Prostate gland (tissue), 2 donors: ENCODE data around the gene BRD3OS.

Experiments used
- POLR2AphosphoS5 ChIP-seq: sonication (generic); formaldehyde crosslinking; IDR thresholded peaks from one replicate; pipeline ENCODE4 v1.6.1; 2017; ENCODE audit warnings: antibody characterized with exemption
- TF ChIP-seq, protein P1 (sequence below), 4 experiments: fragments of 200-600 bp in 2 of 4; fragments of 450-650 bp in 2 of 4; sonication (generic) in 2 of 4; IDR thresholded peaks; 1 replicate in 3 of 4; 2 replicates in 1 of 4; pipeline ENCODE4 v1.5.1; 2016 to 2019; ENCODE audit warnings: antibody characterized with exemption in 4 of 4, mild to moderate bottlenecking in 2 of 4, moderate library complexity in 2 of 4

DNA sequence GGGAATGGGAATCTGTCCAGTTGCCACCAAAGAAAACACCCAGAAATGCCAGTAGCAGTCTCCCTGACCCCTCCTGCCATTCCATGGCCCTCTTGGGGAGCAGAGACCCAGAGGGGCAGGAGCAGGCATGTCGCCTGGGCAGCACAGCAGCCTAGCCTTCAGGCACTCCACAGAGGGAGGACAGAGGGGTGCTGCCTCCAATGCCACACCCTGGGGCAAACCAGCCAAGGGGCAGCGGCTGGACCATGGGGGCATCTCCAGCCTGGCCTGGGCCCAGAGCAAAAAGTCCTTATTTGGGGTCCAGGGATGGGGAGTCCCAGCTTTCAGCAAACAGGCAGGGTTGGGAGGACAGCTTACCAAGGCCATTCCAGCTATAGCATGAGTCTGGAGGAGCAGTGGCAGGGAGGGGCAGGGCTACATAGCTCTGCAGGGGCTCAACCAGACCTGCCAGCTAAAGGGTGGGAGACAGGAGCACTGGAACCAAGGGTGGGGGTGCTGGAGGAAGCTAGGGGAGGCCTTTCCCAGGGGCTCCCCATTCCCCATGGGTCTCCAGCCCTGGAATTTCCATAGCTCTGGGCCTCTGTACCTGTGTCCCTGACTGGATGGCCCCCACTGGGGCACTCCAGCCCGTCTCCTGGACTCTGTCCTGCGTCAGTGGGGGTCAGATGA is 35.9 kb downstream of the BRD3OS start:
- TF ChIP-seq, protein P1, sequence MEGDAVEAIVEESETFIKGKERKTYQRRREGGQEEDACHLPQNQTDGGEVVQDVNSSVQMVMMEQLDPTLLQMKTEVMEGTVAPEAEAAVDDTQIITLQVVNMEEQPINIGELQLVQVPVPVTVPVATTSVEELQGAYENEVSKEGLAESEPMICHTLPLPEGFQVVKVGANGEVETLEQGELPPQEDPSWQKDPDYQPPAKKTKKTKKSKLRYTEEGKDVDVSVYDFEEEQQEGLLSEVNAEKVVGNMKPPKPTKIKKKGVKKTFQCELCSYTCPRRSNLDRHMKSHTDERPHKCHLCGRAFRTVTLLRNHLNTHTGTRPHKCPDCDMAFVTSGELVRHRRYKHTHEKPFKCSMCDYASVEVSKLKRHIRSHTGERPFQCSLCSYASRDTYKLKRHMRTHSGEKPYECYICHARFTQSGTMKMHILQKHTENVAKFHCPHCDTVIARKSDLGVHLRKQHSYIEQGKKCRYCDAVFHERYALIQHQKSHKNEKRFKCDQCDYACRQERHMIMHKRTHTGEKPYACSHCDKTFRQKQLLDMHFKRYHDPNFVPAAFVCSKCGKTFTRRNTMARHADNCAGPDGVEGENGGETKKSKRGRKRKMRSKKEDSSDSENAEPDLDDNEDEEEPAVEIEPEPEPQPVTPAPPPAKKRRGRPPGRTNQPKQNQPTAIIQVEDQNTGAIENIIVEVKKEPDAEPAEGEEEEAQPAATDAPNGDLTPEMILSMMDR (IDR thresholded peaks at IDR 0.05) = no peak
- no peak for TF ChIP-seq POLR2AphosphoS5
